Forelimb muscle (tissue), 1 donor: ENCODE results near the gene TMEM94. TPM values are rescaled to one million over a fixed set of nuclear protein-coding genes. Genes with fewer than 3 reads are reported as not detected.

ENCODE experiments used
- polyA plus RNA-seq: library from polyadenylated mRNA; unstranded; fragments of 120-200 nt; gene quantifications from one replicate; pipeline ENCODE4 v1.2.1, GENCODE V29; 2013; ENCODE audit not compliant: insufficient read length

Gene TMEM94
- polyA plus RNA-seq, 1 donor: 54.0 TPM

Other genes with a start within 250 kb of the TMEM94 start
- 29.9 TPM for gene GGA3, start 195.0 kb upstream of the TMEM94 start, polyA plus RNA-seq
- 65.0 TPM for gene MRPS7, start 194.8 kb upstream of the TMEM94 start, polyA plus RNA-seq
- 15.1 TPM for gene MIF4GD, start 185.4 kb upstream of the TMEM94 start, polyA plus RNA-seq
- 4.9 TPM for gene SLC25A19, start 167.2 kb upstream of the TMEM94 start, polyA plus RNA-seq
- gene GRB2, start 51.0 kb upstream of the TMEM94 start, polyA plus RNA-seq: 158 TPM
- 20.1 TPM for gene CASKIN2, start 58.9 kb downstream of the TMEM94 start, polyA plus RNA-seq
- gene TSEN54, start 59.9 kb downstream of the TMEM94 start, polyA plus RNA-seq: 19.4 TPM
- gene LLGL2, start 69.1 kb downstream of the TMEM94 start, polyA plus RNA-seq: 6.4 TPM
- gene MYO15B, start 131.2 kb downstream of the TMEM94 start, polyA plus RNA-seq: 112 TPM
- gene SMIM5, start 176.8 kb downstream of the TMEM94 start, polyA plus RNA-seq: 9.2 TPM
- gene RECQL5, start 210.5 kb downstream of the TMEM94 start, polyA plus RNA-seq: 15.0 TPM
- 72.4 TPM for gene SAP30BP, start 210.7 kb downstream of the TMEM94 start, polyA plus RNA-seq